Vagina (tissue), 2 donors: Measurements from ENCODE around the gene DLG3.

Experiments
- CTCF ChIP-seq, 3 experiments: fragments of 450-650 bp in 2 of 3; fragments of 200-600 bp in 1 of 3; sonication (generic) in 1 of 3; IDR thresholded peaks; one replicate each; pipeline ENCODE4 v1.5.1; 2017 to 2019; ENCODE audit warnings: antibody characterized with exemption in 3 of 3, mild to moderate bottlenecking in 2 of 3, moderate library complexity in 2 of 3
- POLR2A ChIP-seq, 2 donors: fragments of 450-650 bp; IDR thresholded peaks; one replicate each; pipeline ENCODE4 v1.6.1; 2017; ENCODE audit warnings: antibody characterized with exemption in 2 of 2, mild to moderate bottlenecking in 2 of 2, moderate library complexity in 2 of 2

GRCh38 chrX:70444326-70444945, at the start of gene DLG3:
- TF ChIP-seq CTCF (IDR thresholded peaks at IDR 0.05) (no peak), POLR2A (IDR thresholded peaks at IDR 0.05) (no peak)
